IMR-90 (cell line): Measurements from ENCODE around the gene PAX3. TPM values are rescaled to one million over a fixed set of nuclear protein-coding genes. Genes with fewer than 3 reads are reported as not detected.

Experiments used
- ATAC-seq: fragments of 200-7000 bp; cut with Tn5 transposase; 2 replicates; pipeline ENCODE4 v1.9.1; 2020; ENCODE audit warnings: low read depth, mild to moderate bottlenecking, moderate library complexity
- BruUV-seq: library from RNA; stranded (reverse); fragments of 400-500 nt; replicated peaks from 2 replicates; lab custom pipeline; 2021; lab: Mats Ljungman, UMichigan
- CTCF ChIA-PET: fragments of 300-600 bp; formaldehyde crosslinking; extraction: SDS; loops from one replicate; lab custom pipeline; 2021; ENCODE audit warnings: antibody characterized with exemption; lab: Yijun Ruan, JAX
- POLR2A ChIA-PET: fragments of 300-600 bp; sonication (Branson Sonifier 250); formaldehyde crosslinking; loops from one replicate; lab custom pipeline; 2022; ENCODE audit warnings: antibody characterized with exemption; ENCODE audit not compliant: unreplicated experiment; lab: Charles Lee
- DNase-seq: peaks from one replicate; pipeline ENCODE4 v3.0.0; 2013
- H2AFZ ChIP-seq: replicated peaks from 2 replicates; pipeline ENCODE3; 2013; ENCODE audit warnings: low read length, mild to moderate bottlenecking; ENCODE audit not compliant: poor library complexity
- H2AK5ac ChIP-seq: 2 replicates; pipeline ENCODE4 v1.6.1; 2013; ENCODE audit warnings: low read depth, low read length, inconsistent platforms
- H2AK9ac ChIP-seq: replicated peaks from 2 replicates; pipeline ENCODE3; 2013; ENCODE audit warnings: mild to moderate bottlenecking, low read depth, low read length, moderate library complexity; ENCODE audit not compliant: poor library complexity
- H2BK120ac ChIP-seq: 2 replicates; pipeline ENCODE4 v1.6.1; 2013; ENCODE audit warnings: low read depth, low read length, inconsistent platforms
- H2BK15ac ChIP-seq: 3 replicates; pipeline ENCODE4 v1.6.1; 2013; ENCODE audit warnings: low read depth, low read length, inconsistent platforms
- H2BK20ac ChIP-seq: 2 replicates; pipeline ENCODE4 v1.6.1; 2013; ENCODE audit warnings: low read depth, mild to moderate bottlenecking, inconsistent platforms, low read length, moderate library complexity
- H2BK5ac ChIP-seq: 2 replicates; pipeline ENCODE4 v1.6.1; 2013; ENCODE audit warnings: mild to moderate bottlenecking, low read depth, low read length, inconsistent platforms; ENCODE audit not compliant: poor library complexity, severe bottlenecking
- H3K14ac ChIP-seq: replicated peaks from 2 replicates; pipeline ENCODE4 v1.6.1; 2013; ENCODE audit warnings: low read depth, low read length, inconsistent platforms
- H3K18ac ChIP-seq: 2 replicates; pipeline ENCODE4 v1.6.1; 2013; ENCODE audit warnings: low read depth, low read length, control low read depth
- H3K23ac ChIP-seq: 2 replicates; pipeline ENCODE4 v1.6.1; 2013; ENCODE audit warnings: low read depth, low read length, inconsistent platforms
- H3K27ac ChIP-seq: 2 replicates; pipeline ENCODE4 v1.5.1; 2013; ENCODE audit warnings: mild to moderate bottlenecking, control low read depth, low read length; ENCODE audit not compliant: insufficient read depth
- H3K27me3 ChIP-seq: 2 replicates; pipeline ENCODE4 v1.6.1; 2013; ENCODE audit warnings: low read length; ENCODE audit not compliant: control insufficient read depth, insufficient read depth
- H3K36me3 ChIP-seq: 2 replicates; pipeline ENCODE4 v1.6.1; 2013; ENCODE audit warnings: low read length, mixed read lengths; ENCODE audit not compliant: control insufficient read depth, insufficient read depth
- H3K4ac ChIP-seq: 2 replicates; pipeline ENCODE4 v1.6.1; 2013; ENCODE audit warnings: low read depth, low read length, inconsistent platforms
- H3K4me1 ChIP-seq: 2 replicates; pipeline ENCODE4 v1.6.1; 2013; ENCODE audit warnings: low read length, mixed read lengths; ENCODE audit not compliant: control insufficient read depth, insufficient read depth
- H3K4me2 ChIP-seq: 2 replicates; pipeline ENCODE4 v1.6.1; 2013; ENCODE audit warnings: low read depth, mild to moderate bottlenecking, control low read depth, low read length, moderate library complexity
- H3K4me3 ChIP-seq: 2 replicates; pipeline ENCODE4 v1.5.1; 2013; ENCODE audit warnings: low read depth, mild to moderate bottlenecking, control low read depth, low read length, moderate library complexity; ENCODE audit not compliant: insufficient read depth
- H3K56ac ChIP-seq: 2 replicates; pipeline ENCODE4 v1.6.1; 2013; ENCODE audit warnings: low read length, inconsistent platforms; ENCODE audit not compliant: insufficient read depth; ENCODE audit errors: extremely low read depth
- H3K79me1 ChIP-seq, 2 experiments: 2 replicates each; pipeline ENCODE4 v1.6.1; 2013; ENCODE audit warnings: low read length in 2 of 2, inconsistent platforms in 1 of 2, low read depth in 1 of 2
- H3K9ac ChIP-seq: 2 replicates; pipeline ENCODE4 v1.6.1; 2013; ENCODE audit warnings: low read depth, low read length, control low read depth
- H3K9me1 ChIP-seq: 2 replicates; pipeline ENCODE4 v1.6.1; 2013; ENCODE audit warnings: low read length, inconsistent platforms; ENCODE audit not compliant: insufficient read depth
- H3K9me3 ChIP-seq: 2 replicates; pipeline ENCODE4 v1.6.1; 2013; ENCODE audit warnings: low read length; ENCODE audit not compliant: control insufficient read depth, insufficient read depth
- H4K20me1 ChIP-seq: 2 replicates; pipeline ENCODE4 v1.6.1; 2013; ENCODE audit warnings: low read length, inconsistent platforms; ENCODE audit not compliant: insufficient read depth
- H4K5ac ChIP-seq: 2 replicates; pipeline ENCODE4 v1.6.1; 2013; ENCODE audit warnings: mild to moderate bottlenecking, low read depth, low read length, control low read depth
- H4K8ac ChIP-seq, 2 experiments: 2 replicates each; pipeline ENCODE4 v1.6.1; 2013; ENCODE audit warnings: low read depth in 2 of 2, low read length in 2 of 2, control low read depth in 1 of 2, inconsistent platforms in 1 of 2
- H4K91ac ChIP-seq: 2 replicates; pipeline ENCODE4 v1.6.1; 2013; ENCODE audit warnings: low read depth, low read length, inconsistent platforms; ENCODE audit not compliant: insufficient read depth
- CEBPB ChIP-seq: IDR thresholded peaks from 2 replicates; pipeline ENCODE4 v1.6.1; 2012; ENCODE audit warnings: low read depth, low read length, improper control_type of control experiment
- CHD1 ChIP-seq: IDR thresholded peaks from 2 replicates; pipeline ENCODE4 v1.6.1; 2012; ENCODE audit warnings: low read depth, low read length, improper control_type of control experiment
- CTCF ChIP-seq: conservative IDR thresholded peaks from 2 replicates; pipeline ENCODE4 v1.5.1; 2012; ENCODE audit warnings: mild to moderate bottlenecking, low read depth, low read length, improper control_type of control experiment
- ELK1 ChIP-seq: fragments of 150-350 bp; IDR thresholded peaks from 2 replicates; pipeline ENCODE4 v1.6.1; 2016; ENCODE audit warnings: low read depth, mild to moderate bottlenecking, low read length, moderate library complexity, borderline replicate concordance
- MAZ ChIP-seq: IDR thresholded peaks from 2 replicates; pipeline ENCODE4 v1.6.1; 2012; ENCODE audit warnings: low read depth, mild to moderate bottlenecking, low read length, improper control_type of control experiment, moderate library complexity, borderline replicate concordance
- RFX5 ChIP-seq: IDR thresholded peaks from 2 replicates; pipeline ENCODE4 v1.8.0; 2012; ENCODE audit warnings: low read depth, mild to moderate bottlenecking, low read length, moderate library complexity
- WGBS, 2 experiments: methylation state at CpG; one replicate each; pipeline versions ENCODE4 v1.1.5 to v1.1.7; 2013; ENCODE audit warnings: missing lambda C conversion rate in 2 of 2; ENCODE audit not compliant: insufficient read length in 1 of 2; ENCODE audit errors: extremely low coverage in 2 of 2; 5-methylcytosine and 5-hydroxymethylcytosine counted together
- dilution Hi-C: fragments of 300-500 bp; cut with HindIII; formaldehyde crosslinking; loops from one replicate; pipeline ENCODE4 v1.14.3; 2018; ENCODE audit warnings: low sequenced_read_pairs; ENCODE audit not compliant: unreplicated experiment
- in situ Hi-C: fragments of 300-500 bp; cut with MboI; formaldehyde crosslinking; loops from 3 replicates; pipeline ENCODE4 v1.14.3; 2019; ENCODE audit warnings: low sequenced_read_pairs, inconsistent platforms, mixed read lengths
- intact Hi-C: fragments of 100-400 bp; cut with micrococcal nuclease; formaldehyde crosslinking; loops from 2 replicates; pipeline ENCODE4 v1.10.0; 2022
- polyA plus RNA-seq, 3 experiments: library from polyadenylated mRNA; depleted of rRNA; stranded (reverse); fragments of >200 nt; gene quantifications; 2 replicates each; pipeline ENCODE4 v1.2.3, GENCODE V29; 2012; ENCODE audit warnings: low replicate concordance in 1 of 3
- total RNA-seq: library from RNA; depleted of rRNA; stranded (reverse); fragments of >200 nt; gene quantifications from 2 replicates; pipeline ENCODE4 v1.2.3, GENCODE V29; 2012

The PAX3 gene
- total and polyA plus RNA-seq, 2 of the 4 experiments (the other 2 are of a cell fraction): not detected

GRCh38 chr2:222160125-222160524, 138.7 kb downstream of the PAX3 start:
- DNase-seq: no peak
- CTCF ChIA-PET: no interaction called here
- no peak overlapping the region for H3K14ac ChIP-seq
- H3K27ac ChIP-seq: no peak overlapping the region
- no peak overlapping the region for H4K5ac ChIP-seq
- dilution Hi-C loops (no loop called here), in situ Hi-C loops (no loop called here), intact Hi-C loops (no loop called here)
- H2BK120ac ChIP-seq: no peak overlapping the region
- no peak for TF ChIP-seq MAZ
- no peak for TF ChIP-seq CTCF
- TF ChIP-seq ELK1: no peak
- TF ChIP-seq RFX5: no peak
- TF ChIP-seq CHD1: no peak
- TF ChIP-seq CEBPB: no peak
- no peaks in the 10 kb centered on the region for H3K9me3 ChIP-seq
- no TSS peak for BruUV-seq
- H3K27me3 ChIP-seq: no peaks in the 10 kb centered on the region
- H3K4me1 ChIP-seq: no peaks in the 10 kb centered on the region
- H3K79me1 ChIP-seq: no peaks in the 10 kb centered on the region
- H2AK5ac ChIP-seq: no peak overlapping the region
- H2BK5ac ChIP-seq: no peak overlapping the region
- no peak overlapping the region for H2AK9ac ChIP-seq
- no peaks in the 10 kb centered on the region for H3K36me3 ChIP-seq
- H3K4me3 ChIP-seq: no peak overlapping the region
- WGBS, 2 experiments: no CpG with 5 or more reads among the region's 2 CpGs
- no peak overlapping the region for H3K23ac ChIP-seq
- H3K4ac ChIP-seq: no peak overlapping the region
- H3K9ac ChIP-seq: no peak overlapping the region
- no peaks in the 10 kb centered on the region for H3K9me1 ChIP-seq
- no peak overlapping the region for H2BK20ac ChIP-seq
- H4K8ac ChIP-seq: no peak overlapping the region
- no peak overlapping the region for H3K18ac ChIP-seq
- POLR2A ChIA-PET: no interaction called here
- no peak overlapping the region for H4K91ac ChIP-seq
- no peaks in the 10 kb centered on the region for H4K20me1 ChIP-seq
- no peak overlapping the region for H3K56ac ChIP-seq
- no peak for ATAC-seq
- no peak overlapping the region for H2BK15ac ChIP-seq
- H3K4me2 ChIP-seq: no peak overlapping the region
- no peak overlapping the region for H2AFZ ChIP-seq
